Activated naive CD8-positive, alpha-beta T cell treated with anti-CD3 and anti-CD28 coated beads, Interleukin-2, amount 10 ng/mL, durations not matched to agents 7 days and 5 days (primary cell): Measurements from ENCODE around the gene KIF26B. TPM values are rescaled to one million over a fixed set of nuclear protein-coding genes. Genes with fewer than 3 reads are reported as not detected.

Source experiments
- ATAC-seq: fragments of 150-1000 bp; cut with Tn5 transposase; one replicate; pipeline ENCODE4 v1.10.0; 2021; ENCODE audit warnings: low read depth, moderate library complexity
- POLR2A ChIA-PET: fragments of 350-600 bp; sonication (Branson Sonifier 250); formaldehyde crosslinking; loops from one replicate; lab custom pipeline; 2021; ENCODE audit warnings: antibody characterized with exemption; lab: Charles Lee
- DNase-seq: peaks from one replicate; pipeline ENCODE4 v3.0.0; 2021
- H3K27ac Mint-ChIP-seq: one replicate; pipeline ENCODE4 v1.8.0; 2022; ENCODE audit warnings: mild to moderate bottlenecking, mixed read lengths
- H3K27me3 Mint-ChIP-seq: one replicate; pipeline ENCODE4 v1.8.0; 2022; ENCODE audit warnings: mild to moderate bottlenecking, moderate library complexity, mixed read lengths
- H3K36me3 Mint-ChIP-seq: one replicate; pipeline ENCODE4 v1.8.0; 2021; ENCODE audit warnings: mild to moderate bottlenecking, mixed read lengths
- H3K4me1 Mint-ChIP-seq: one replicate; pipeline ENCODE4 v1.8.0; 2021; ENCODE audit warnings: mixed read lengths
- H3K4me3 Mint-ChIP-seq: one replicate; pipeline ENCODE4 v1.8.0; 2022; ENCODE audit warnings: mild to moderate bottlenecking, moderate library complexity, mixed read lengths
- H3K9me3 Mint-ChIP-seq: one replicate; pipeline ENCODE4 v1.8.0; 2021; ENCODE audit warnings: mixed read lengths
- total RNA-seq, 2 experiments: library from RNA; stranded (reverse); gene quantifications; one replicate each; pipeline ENCODE4 v1.2.3, GENCODE V29; 2021

Gene KIF26B
- total RNA-seq = under 1 TPM in 1 of 2 experiments, not detected in 1; 0.14 TPM

DNA sequence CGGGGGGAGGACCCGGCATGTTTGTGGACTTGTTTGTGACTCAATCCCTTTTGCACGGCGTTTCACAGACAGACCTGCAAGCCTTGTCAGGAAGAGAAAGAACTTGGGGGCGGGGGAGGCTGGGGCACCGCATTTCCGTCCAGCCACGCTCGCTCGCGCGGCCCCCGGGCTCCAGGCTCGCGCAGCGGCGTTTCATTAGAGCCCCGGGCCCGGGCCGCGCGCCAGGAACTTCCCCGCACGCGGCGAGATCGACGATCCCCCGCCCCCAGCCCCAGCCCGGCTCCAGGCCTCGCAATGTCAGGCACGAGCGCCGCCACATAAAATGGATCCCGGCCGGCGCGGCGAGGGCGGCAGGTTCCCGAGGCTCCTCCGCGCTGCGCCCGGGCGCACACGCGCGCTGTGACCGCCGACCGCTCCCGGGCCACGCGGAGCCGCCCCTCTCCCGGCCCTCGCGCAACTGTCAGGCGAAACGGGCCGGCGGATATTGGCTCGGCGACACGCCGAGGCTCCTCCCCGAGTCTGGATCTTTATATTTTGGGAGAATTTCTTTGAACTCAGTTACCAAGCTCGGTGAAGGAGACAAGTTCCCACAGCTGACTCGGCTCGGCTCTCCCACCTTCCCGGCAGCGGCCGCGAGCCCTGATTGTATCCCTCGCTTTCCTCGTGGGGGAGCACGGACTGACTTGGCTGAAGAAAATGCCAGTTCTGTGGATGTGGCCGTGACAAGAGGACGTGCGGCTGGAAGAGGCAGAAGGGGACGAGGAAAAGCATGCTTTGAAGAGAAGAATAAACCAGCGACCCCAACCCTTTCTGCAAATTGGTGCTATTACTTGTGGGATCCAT is at the start of gene KIF26B:
Gene KIF26B (plus strand): TSS at position 557 of the 843 bp plus-strand sequence. CDS start 440 bp downstream, outside the sequence.
- no peak for ATAC-seq
- no peaks in the 10 kb centered on the region for H3K36me3 Mint-ChIP-seq
- POLR2A ChIA-PET = no interaction called here
- H3K4me1 Mint-ChIP-seq = peaks cover 19% of the 10 kb centered on the region
- DNase-seq = peak; percentile 53
- no peak within 1 kb of the TSS for H3K27ac Mint-ChIP-seq
- H3K4me3 Mint-ChIP-seq = peak within 1 kb of the TSS; percentile 82
- peaks cover 5% of the 10 kb centered on the region for H3K9me3 Mint-ChIP-seq
- peaks cover 68% of the 10 kb centered on the region for H3K27me3 Mint-ChIP-seq

- POLR2A ChIA-PET = no interaction called here
- DNase-seq = no peak
- H3K9me3 Mint-ChIP-seq = no peaks in the 10 kb centered on the region
- H3K4me1 Mint-ChIP-seq = no peaks in the 10 kb centered on the region
- no peak for ATAC-seq
- no peaks in the 10 kb centered on the region for H3K36me3 Mint-ChIP-seq
- H3K27ac Mint-ChIP-seq = no peak overlapping the region
- no peaks in the 10 kb centered on the region for H3K27me3 Mint-ChIP-seq
- no peak overlapping the region for H3K4me3 Mint-ChIP-seq
These were observed 49.7 kb upstream of the KIF26B start for GRCh38 chr1:245105042-245105441.

GRCh38 chr1:245105815-245106410 is 48.9 kb upstream of the KIF26B start:
- POLR2A ChIA-PET = no interaction called here
- H3K4me1 Mint-ChIP-seq = no peaks in the 10 kb centered on the region
- no peak overlapping the region for H3K27ac Mint-ChIP-seq
- H3K36me3 Mint-ChIP-seq = no peaks in the 10 kb centered on the region
- DNase-seq (no peak), ATAC-seq (no peak)
- no peaks in the 10 kb centered on the region for H3K27me3 Mint-ChIP-seq
- no peak overlapping the region for H3K4me3 Mint-ChIP-seq
- no peaks in the 10 kb centered on the region for H3K9me3 Mint-ChIP-seq

GRCh38 chr1:245107776-245108114 is 47.0 kb upstream of the KIF26B start:
- POLR2A ChIA-PET = no interaction called here
- no peak for ATAC-seq
- no peaks in the 10 kb centered on the region for H3K27me3 Mint-ChIP-seq
- DNase-seq = no peak
- no peaks in the 10 kb centered on the region for H3K4me1 Mint-ChIP-seq
- H3K36me3 Mint-ChIP-seq = no peaks in the 10 kb centered on the region
- no peaks in the 10 kb centered on the region for H3K9me3 Mint-ChIP-seq
- H3K27ac Mint-ChIP-seq = no peak overlapping the region
- H3K4me3 Mint-ChIP-seq = no peak overlapping the region

GRCh38 chr1:245108246-245108645 is 46.5 kb upstream of the KIF26B start:
- H3K27ac Mint-ChIP-seq = no peak overlapping the region
- no peak for ATAC-seq
- DNase-seq = no peak
- H3K4me1 Mint-ChIP-seq = no peaks in the 10 kb centered on the region
- POLR2A ChIA-PET = no interaction called here
- no peaks in the 10 kb centered on the region for H3K9me3 Mint-ChIP-seq
- no peak overlapping the region for H3K4me3 Mint-ChIP-seq
- no peaks in the 10 kb centered on the region for H3K36me3 Mint-ChIP-seq
- no peaks in the 10 kb centered on the region for H3K27me3 Mint-ChIP-seq

DNA sequence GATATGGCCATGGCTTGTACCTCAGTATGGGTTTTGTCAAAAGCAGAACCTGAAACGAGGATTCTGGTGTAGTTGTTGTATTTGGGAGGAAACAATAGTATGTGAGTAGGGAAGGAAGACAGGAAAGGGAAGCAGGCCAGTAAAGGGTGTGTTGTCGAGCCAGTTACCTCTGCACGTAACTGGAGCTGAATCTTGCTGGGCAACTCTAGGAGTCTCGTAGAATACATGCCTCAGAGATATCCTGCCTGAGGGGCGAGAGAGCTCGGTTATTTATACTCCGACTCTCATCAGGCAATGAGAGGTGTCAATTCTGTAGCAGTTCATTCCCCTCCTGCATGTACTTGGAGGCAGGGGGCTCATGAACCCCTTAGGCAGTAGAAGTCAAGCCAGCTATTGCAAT is 45.9 kb upstream of the KIF26B start:
- POLR2A ChIA-PET = no interaction called here
- ATAC-seq (no peak), DNase-seq (no peak)
- Mint-ChIP-seq H3K4me3 (no peak overlapping the region), H3K36me3 (no peaks in the 10 kb centered on the region), H3K27me3 (no peaks in the 10 kb centered on the region), H3K9me3 (no peaks in the 10 kb centered on the region), H3K4me1 (no peaks in the 10 kb centered on the region), H3K27ac (no peak overlapping the region)

DNA sequence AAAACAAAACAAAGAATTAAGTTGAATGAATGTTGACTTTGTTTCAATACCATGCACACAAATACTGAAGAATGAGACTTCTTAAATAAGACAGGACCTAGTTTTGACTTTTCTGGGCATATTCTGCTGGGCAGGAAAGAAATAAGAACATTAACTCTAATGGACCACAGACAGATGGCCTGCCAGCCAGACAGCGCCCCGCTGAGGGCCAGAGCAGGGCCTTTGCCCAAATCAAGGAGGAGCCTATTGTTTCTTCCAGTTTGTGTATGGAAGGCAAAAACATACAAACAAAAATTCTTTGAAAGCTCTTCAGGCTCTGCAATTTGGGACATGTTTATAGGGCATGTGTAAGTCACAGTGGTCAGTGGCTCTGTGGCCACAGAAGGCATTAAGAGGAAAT is 44.4 kb upstream of the KIF26B start:
- DNase-seq = no peak
- Mint-ChIP-seq H3K36me3 (no peaks in the 10 kb centered on the region), H3K9me3 (no peaks in the 10 kb centered on the region), H3K27ac (no peak overlapping the region), H3K27me3 (no peaks in the 10 kb centered on the region), H3K4me1 (no peaks in the 10 kb centered on the region), H3K4me3 (no peak overlapping the region)
- ATAC-seq = no peak
- POLR2A ChIA-PET = no interaction called here

DNA sequence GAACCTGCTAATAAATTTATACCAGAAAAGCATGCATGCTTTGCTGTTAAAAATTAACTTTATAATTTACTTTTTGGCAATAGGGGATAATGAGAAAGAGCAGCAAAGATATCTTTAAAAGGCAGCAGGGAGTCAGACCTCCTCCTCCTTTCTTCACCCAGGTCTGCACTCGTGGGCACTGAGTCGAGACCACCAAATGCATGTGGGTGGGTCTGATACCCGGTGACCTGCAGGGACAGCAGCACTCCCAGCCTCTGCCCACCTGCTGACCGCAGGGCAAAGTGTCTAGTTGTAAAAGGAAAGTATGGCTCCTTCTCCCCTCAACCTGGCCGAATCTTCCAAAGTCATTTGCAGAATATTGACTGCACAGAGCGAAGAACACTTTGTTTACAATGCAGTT is 43.7 kb upstream of the KIF26B start:
- POLR2A ChIA-PET = no interaction called here
- Mint-ChIP-seq H3K4me3 (no peak overlapping the region), H3K9me3 (no peaks in the 10 kb centered on the region), H3K27me3 (no peaks in the 10 kb centered on the region), H3K4me1 (no peaks in the 10 kb centered on the region), H3K36me3 (no peaks in the 10 kb centered on the region), H3K27ac (no peak overlapping the region)
- no peak for DNase-seq
- no peak for ATAC-seq

- no peak overlapping the region for H3K4me3 Mint-ChIP-seq
- no peaks in the 10 kb centered on the region for H3K4me1 Mint-ChIP-seq
- no peak overlapping the region for H3K27ac Mint-ChIP-seq
- POLR2A ChIA-PET = no interaction called here
- no peaks in the 10 kb centered on the region for H3K27me3 Mint-ChIP-seq
- no peak for DNase-seq
- no peaks in the 10 kb centered on the region for H3K9me3 Mint-ChIP-seq
- no peaks in the 10 kb centered on the region for H3K36me3 Mint-ChIP-seq
- ATAC-seq = no peak
These were observed 41.1 kb upstream of the KIF26B start for GRCh38 chr1:245113649-245114048.

DNA sequence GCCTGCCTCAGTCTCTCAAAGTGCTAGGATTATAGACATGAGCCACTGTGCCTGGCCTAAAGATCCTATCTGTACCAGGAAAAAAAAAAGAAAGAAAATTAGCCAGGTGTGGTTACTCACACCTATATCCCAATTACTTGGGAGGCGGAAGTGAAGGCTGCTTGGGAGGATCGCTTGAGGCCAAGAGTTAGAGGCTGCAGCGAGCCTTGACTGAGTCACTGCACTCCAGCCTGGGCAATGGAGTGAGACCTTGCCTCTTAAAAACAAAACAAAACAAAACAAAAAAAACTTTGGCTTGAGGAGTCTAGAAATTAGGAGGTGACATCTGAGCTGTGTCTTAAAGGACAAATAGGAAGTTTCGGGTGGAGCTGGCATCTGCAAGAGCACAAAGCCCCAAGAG is 38.7 kb upstream of the KIF26B start:
- no peaks in the 10 kb centered on the region for H3K4me1 Mint-ChIP-seq
- no peak for DNase-seq
- no peak overlapping the region for H3K27ac Mint-ChIP-seq
- H3K36me3 Mint-ChIP-seq = no peaks in the 10 kb centered on the region
- POLR2A ChIA-PET = no interaction called here
- no peak for ATAC-seq
- H3K4me3 Mint-ChIP-seq = no peak overlapping the region
- H3K27me3 Mint-ChIP-seq = no peaks in the 10 kb centered on the region
- no peaks in the 10 kb centered on the region for H3K9me3 Mint-ChIP-seq

DNA sequence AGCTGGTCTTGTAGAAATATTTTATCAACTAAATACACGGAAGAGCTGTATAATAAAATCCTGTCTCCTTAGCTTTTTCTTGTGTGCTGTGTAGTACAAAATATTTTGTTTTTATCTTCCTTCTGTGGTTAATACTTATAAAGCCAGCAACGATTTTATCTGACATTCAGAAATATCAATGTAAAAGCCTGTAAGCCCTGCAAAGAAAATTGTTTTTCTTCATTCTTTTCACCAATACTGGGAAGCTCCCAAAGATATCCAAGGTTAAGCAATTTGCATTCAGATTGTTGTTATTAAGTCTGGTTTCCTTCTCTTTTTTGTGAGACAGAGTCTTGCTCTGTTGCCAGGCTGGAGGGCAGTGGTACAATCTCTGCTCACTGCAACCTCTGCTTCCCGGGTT is 38.0 kb upstream of the KIF26B start:
- POLR2A ChIA-PET = no interaction called here
- Mint-ChIP-seq H3K36me3 (no peaks in the 10 kb centered on the region), H3K9me3 (no peaks in the 10 kb centered on the region)

DNA sequence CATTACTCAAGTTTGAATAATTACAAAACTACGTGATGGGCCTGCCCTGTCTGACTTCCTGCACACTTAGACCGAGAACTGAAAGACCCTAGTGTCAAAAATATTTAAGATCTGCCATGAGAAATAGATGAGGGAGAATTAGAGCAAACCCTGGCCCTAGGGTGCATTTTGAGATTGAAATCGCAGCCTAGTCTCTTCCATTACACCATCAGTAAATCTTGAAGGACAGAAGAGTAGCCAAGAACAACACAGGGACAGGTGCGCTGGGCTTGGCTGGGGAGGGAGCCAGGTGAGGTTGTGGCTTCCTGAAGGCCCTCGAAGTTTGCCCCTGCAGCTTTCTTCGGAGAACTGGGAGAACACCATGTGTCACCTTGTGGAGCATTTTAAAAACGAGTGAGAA is 36.7 kb upstream of the KIF26B start:
- H3K27me3 Mint-ChIP-seq = no peaks in the 10 kb centered on the region
- H3K36me3 Mint-ChIP-seq = no peaks in the 10 kb centered on the region
- no peaks in the 10 kb centered on the region for H3K4me1 Mint-ChIP-seq
- H3K9me3 Mint-ChIP-seq = no peaks in the 10 kb centered on the region
- no peak overlapping the region for H3K4me3 Mint-ChIP-seq
- ATAC-seq = no peak
- no peak overlapping the region for H3K27ac Mint-ChIP-seq
- no peak for DNase-seq
- POLR2A ChIA-PET = no interaction called here

More for the DNA sequence above, 38.0 kb upstream of the KIF26B start:
- no peak for DNase-seq
- Mint-ChIP-seq H3K27me3 (no peaks in the 10 kb centered on the region), H3K27ac (no peak overlapping the region), H3K4me1 (no peaks in the 10 kb centered on the region), H3K4me3 (no peak overlapping the region)
- ATAC-seq = no peak

GRCh38 chr1:245118806-245119205 is 36.0 kb upstream of the KIF26B start:
- POLR2A ChIA-PET = no interaction called here
- H3K9me3 Mint-ChIP-seq = no peaks in the 10 kb centered on the region
- ATAC-seq = no peak
- no peaks in the 10 kb centered on the region for H3K4me1 Mint-ChIP-seq
- no peaks in the 10 kb centered on the region for H3K27me3 Mint-ChIP-seq
- no peak overlapping the region for H3K27ac Mint-ChIP-seq
- no peak for DNase-seq
- no peaks in the 10 kb centered on the region for H3K36me3 Mint-ChIP-seq
- H3K4me3 Mint-ChIP-seq = no peak overlapping the region

- no peaks in the 10 kb centered on the region for H3K9me3 Mint-ChIP-seq
- no peak overlapping the region for H3K27ac Mint-ChIP-seq
- ATAC-seq (no peak), DNase-seq (no peak)
- no peaks in the 10 kb centered on the region for H3K36me3 Mint-ChIP-seq
- no peaks in the 10 kb centered on the region for H3K4me1 Mint-ChIP-seq
- H3K4me3 Mint-ChIP-seq = no peak overlapping the region
- POLR2A ChIA-PET = no interaction called here
- H3K27me3 Mint-ChIP-seq = peaks cover 2% of the 10 kb centered on the region
These were observed 33.3 kb upstream of the KIF26B start for GRCh38 chr1:245121523-245121922.
